ENCODE measurements around the gene USH2A.

- TF ChIP-seq MAX (IDR thresholded peaks at IDR 0.05): no peak
- TF ChIP-seq MAFK (IDR thresholded peaks at IDR 0.05; ENCODE audit: partially characterized antibody): no peak
- TF ChIP-seq MYC (IDR thresholded peaks at IDR 0.05; ENCODE audit: borderline replicate concordance, low read length): no peak
- no peak for TF ChIP-seq USF2 (IDR thresholded peaks at IDR 0.05)
Observed at GRCh38 chr1:216207154-216207553, 216.1 kb downstream of the USH2A start.
